Keratinocyte (primary cell): ENCODE data around the gene HSDL1. TPM values are rescaled to one million over a fixed set of nuclear protein-coding genes. Genes with fewer than 3 reads are reported as not detected.
A peak's percentile ranks its signal among the peaks of the same experiment; 100 is the strongest.

Experiments used
- DNase-seq: peaks from one replicate; pipeline ENCODE4 v3.0.0-alpha.2; 2011; ENCODE audit warnings: low read depth, missing footprints, low spot score
- FAIRE-seq: peaks from 2 replicates; lab custom pipeline; 2011; peaks lifted over from hg19 to GRCh38; lab: Jason Lieb, UNC
- H2AFZ ChIP-seq: 2 replicates; pipeline ENCODE4 v1.6.0; 2012; ENCODE audit warnings: low read length, control low read depth, inconsistent platforms; ENCODE audit not compliant: control insufficient read depth
- H3K27ac ChIP-seq: 2 replicates; pipeline ENCODE4 v1.5.1; 2011; ENCODE audit warnings: low read length; ENCODE audit not compliant: control insufficient read depth, insufficient read depth
- H3K27me3 ChIP-seq: 3 replicates; pipeline ENCODE4 v1.6.0; 2011; ENCODE audit warnings: low read length; ENCODE audit not compliant: control insufficient read depth, insufficient read depth; ENCODE audit errors: extremely low read depth
- H3K36me3 ChIP-seq, 2 experiments: 2 replicates in 1 of 2; 3 replicates in 1 of 2; pipeline ENCODE4 v1.5.1; 2011; ENCODE audit warnings: low read length in 2 of 2, mild to moderate bottlenecking in 1 of 2; ENCODE audit not compliant: control insufficient read depth in 2 of 2, insufficient read depth in 2 of 2; ENCODE audit errors: extremely low read depth in 1 of 2
- H3K4me1 ChIP-seq: 3 replicates; pipeline ENCODE4 v1.5.1; 2011; ENCODE audit warnings: low read length; ENCODE audit not compliant: control insufficient read depth, insufficient read depth; ENCODE audit errors: extremely low read depth
- H3K4me2 ChIP-seq: 3 replicates; pipeline ENCODE4 v1.6.0; 2011; ENCODE audit warnings: low read depth, low read length; ENCODE audit not compliant: control insufficient read depth, insufficient read depth; ENCODE audit errors: extremely low read depth
- H3K4me3 ChIP-seq, 3 experiments: fragments of 200-600 bp in 1 of 3; sonication (generic) in 1 of 3; 2 replicates in 2 of 3; 3 replicates in 1 of 3; pipeline ENCODE4 v1.5.1; 2011 to 2016; ENCODE audit warnings: low read length in 3 of 3, mild to moderate bottlenecking in 3 of 3, control low read depth in 2 of 3, inconsistent platforms in 1 of 3, low read depth in 1 of 3, mixed read lengths in 1 of 3, mixed run types in 1 of 3, moderate library complexity in 1 of 3; ENCODE audit not compliant: control insufficient read depth in 2 of 3, insufficient read depth in 2 of 3; ENCODE audit errors: extremely low read depth in 1 of 3
- H3K79me2 ChIP-seq: 2 replicates; pipeline ENCODE4 v1.6.0; 2012; ENCODE audit warnings: low read length; ENCODE audit not compliant: control insufficient read depth, insufficient read depth
- H3K9ac ChIP-seq: 3 replicates; pipeline ENCODE4 v1.6.0; 2011; ENCODE audit warnings: low read length; ENCODE audit not compliant: control insufficient read depth, insufficient read depth; ENCODE audit errors: extremely low read depth
- H3K9me1 ChIP-seq: 3 replicates; pipeline ENCODE4 v1.6.0; 2011; ENCODE audit warnings: low read length; ENCODE audit not compliant: control insufficient read depth, insufficient read depth; ENCODE audit errors: extremely low read depth
- H3K9me3 ChIP-seq: 2 replicates; pipeline ENCODE4 v1.5.1; 2012; ENCODE audit warnings: low read depth, low read length; ENCODE audit not compliant: control insufficient read depth
- H4K20me1 ChIP-seq: 3 replicates; pipeline ENCODE4 v1.6.0; 2011; ENCODE audit warnings: low read length; ENCODE audit not compliant: control insufficient read depth, insufficient read depth; ENCODE audit errors: extremely low read depth
- CTCF ChIP-seq, 3 experiments: IDR thresholded peaks in 1 of 3; conservative IDR thresholded peaks in 1 of 3; optimal IDR thresholded peaks in 1 of 3; 2 replicates in 2 of 3; 3 replicates in 1 of 3; pipeline versions ENCODE3 to v1.5.1; 2011; ENCODE audit warnings: low read length in 3 of 3, mild to moderate bottlenecking in 3 of 3, moderate library complexity in 2 of 3, control low read depth in 1 of 3, inconsistent platforms in 1 of 3; ENCODE audit not compliant: insufficient read depth in 2 of 3; ENCODE audit errors: extremely low read depth in 1 of 3
- EZH2 ChIP-seq: IDR thresholded peaks from one replicate; pipeline ENCODE4 v1.6.1; 2012; ENCODE audit warnings: inconsistent platforms, mild to moderate bottlenecking, low read length, moderate library complexity
- dilution Hi-C: fragments of 300-500 bp; cut with MboI; formaldehyde crosslinking; loops from one replicate; pipeline ENCODE4 v1.7.0; 2020; ENCODE audit warnings: low sequenced_read_pairs; ENCODE audit not compliant: extremely low pct_ligation_motif_present
- polyA plus RNA-seq, 5 experiments: library from polyadenylated mRNA; depleted of rRNA in 3 of 5; stranded (reverse) in 3 of 5; stranded (forward) in 1 of 5; unstranded in 1 of 5; fragments of >200 nt; gene quantifications; 1 replicate in 1 of 5; 2 replicates in 3 of 5; 3 replicates in 1 of 5; pipeline versions ENCODE4 v1.2.1 to v1.2.3, GENCODE V29; 2011 to 2012; ENCODE audit warnings: missing spikeins in 2 of 5, low read depth in 1 of 5, low replicate concordance in 1 of 5

Gene HSDL1
- polyA plus RNA-seq, 1 donor (not counting 4 experiments of a cell fraction or from before 2014, with no cell fraction given) = 18.1 TPM

- Histone ChIP-seq H3K27me3 (peaks cover 5% of the 10 kb centered on the region), H3K9me1 (no peaks in the 10 kb centered on the region), H3K9ac (no peak overlapping the region), H3K9me3 (peaks cover 2% of the 10 kb centered on the region), H4K20me1 (no peaks in the 10 kb centered on the region), H3K79me2 (no peaks in the 10 kb centered on the region), H3K4me2 (no peak overlapping the region), H3K4me3 (no peak overlapping the region), H3K4me1 (no peaks in the 10 kb centered on the region), H3K36me3 (no peaks in the 10 kb centered on the region), H3K27ac (no peak overlapping the region), H2AFZ (no peak overlapping the region)
- dilution Hi-C loops = no loop called here
- TF ChIP-seq EZH2 (no peak), CTCF (optimal IDR thresholded peaks at IDR 0.05 in 1 of 3, IDR thresholded peaks at IDR 0.05 in 1 of 3, conservative IDR thresholded peaks at IDR 0.05 in 1 of 3; ENCODE audit: extremely low read depth in 1 of 3, insufficient read depth in 2 of 3, low read length in 3 of 3) (no peak)
- DNase-seq (no peak), FAIRE-seq (no peak)
These were observed 14.0 kb upstream of the HSDL1 start for GRCh38 chr16:84159007-84159406.

- Histone ChIP-seq H3K27ac (no peak overlapping the region), H3K9ac (no peak overlapping the region), H3K4me1 (no peaks in the 10 kb centered on the region), H3K9me1 (no peaks in the 10 kb centered on the region), H2AFZ (no peak overlapping the region), H3K4me2 (no peak overlapping the region), H3K27me3 (peaks cover 5% of the 10 kb centered on the region), H3K36me3 (no peaks in the 10 kb centered on the region), H3K9me3 (peaks cover 2% of the 10 kb centered on the region), H4K20me1 (no peaks in the 10 kb centered on the region), H3K4me3 (no peak overlapping the region), H3K79me2 (no peaks in the 10 kb centered on the region)
- TF ChIP-seq CTCF (optimal IDR thresholded peaks at IDR 0.05 in 1 of 3, IDR thresholded peaks at IDR 0.05 in 1 of 3, conservative IDR thresholded peaks at IDR 0.05 in 1 of 3; ENCODE audit: extremely low read depth in 1 of 3, insufficient read depth in 2 of 3, low read length in 3 of 3) (peak in 1 of 3 experiments; percentile 21), EZH2 (no peak)
- dilution Hi-C loops = no loop called here
- DNase-seq (no peak), FAIRE-seq (no peak)
These were observed 11.4 kb upstream of the HSDL1 start for GRCh38 chr16:84156342-84156784.
